Stimulated activated CD8-positive, alpha-beta memory T cell treated with anti-CD3 and anti-CD28 coated beads, Interleukin-4, amount 100 ng/mL, for 48 hours (primary cell): Measurements from ENCODE around the gene WDR93.

Source experiments
- DNase-seq: peaks from one replicate; pipeline ENCODE4 v3.0.0-alpha.2; 2020

The WDR93 gene

GRCh38 chr15:89690276-89691218 is at the start of gene WDR93, which contains the start of gene PEX11A:
WDR93 (plus strand) TSS chr15:89690811; CDS start chr15:89701747, 10,936 bp downstream.
PEX11A (minus strand) TSS chr15:89690754; CDS start chr15:89690632, 122 bp downstream.
- peak; percentile 88 for DNase-seq

- DNase-seq = no peak
Measured at GRCh38 chr15:89641053-89641452, 49.6 kb upstream of the WDR93 start.

- no peak for DNase-seq
Measured at GRCh38 chr15:89642106-89642505, 48.5 kb upstream of the WDR93 start.

GRCh38 chr15:89645680-89646079 is 44.9 kb upstream of the WDR93 start:
- no peak for DNase-seq

GRCh38 chr15:89646416-89647141 is 44.0 kb upstream of the WDR93 start:
- no peak for DNase-seq

- peak; percentile 91 for DNase-seq
Measured at GRCh38 chr15:89647191-89647851, 43.3 kb upstream of the WDR93 start.

GRCh38 chr15:89648106-89649012 is 42.3 kb upstream of the WDR93 start:
- no peak for DNase-seq

GRCh38 chr15:89649013-89649625 is 41.5 kb upstream of the WDR93 start:
- DNase-seq = no peak

GRCh38 chr15:89649716-89650115 is 40.9 kb upstream of the WDR93 start:
- no peak for DNase-seq

GRCh38 chr15:89652131-89652530 is 38.5 kb upstream of the WDR93 start:
- DNase-seq = no peak

GRCh38 chr15:89652666-89653065 is 37.9 kb upstream of the WDR93 start:
- no peak for DNase-seq

GRCh38 chr15:89653578-89653977 is 37.0 kb upstream of the WDR93 start:
- no peak for DNase-seq

- DNase-seq = no peak
Measured at GRCh38 chr15:89654301-89654761, 36.3 kb upstream of the WDR93 start.

- peak; percentile 45 for DNase-seq
Measured at GRCh38 chr15:89654847-89655805, 35.5 kb upstream of the WDR93 start, which contains the start of gene KIF7. KIF7 (minus strand) TSS chr15:89655467; CDS start chr15:89652930, 2,537 bp downstream.

GRCh38 chr15:89656116-89656815 is 34.3 kb upstream of the WDR93 start:
- DNase-seq = no peak

- no peak for DNase-seq
Measured at GRCh38 chr15:89657686-89658200, 32.9 kb upstream of the WDR93 start.

- no peak for DNase-seq
Measured at GRCh38 chr15:89659295-89659694, 31.3 kb upstream of the WDR93 start.

- DNase-seq = no peak
Measured at GRCh38 chr15:89660556-89660955, 30.1 kb upstream of the WDR93 start.
